Stimulated activated CD4-positive, alpha-beta T cell treated with anti-CD3 and anti-CD28 coated beads, Interleukin-1b, Interleukin-23, amount 100 ng/mL, for 1 hour (primary cell): ENCODE data around the gene IGFALS.

Source experiments
- DNase-seq, 2 donors: peaks; one replicate each; pipeline ENCODE4 v3.0.0-alpha.2; 2020; ENCODE audit warnings: low read depth in 2 of 2

The IGFALS gene

GRCh38 chr16:1790261-1790610 lies 3.3 kb downstream of the IGFALS start:
- no peak for DNase-seq

- no peak for DNase-seq
Measured at GRCh38 chr16:1789643-1790045, 3.9 kb downstream of the IGFALS start.

GRCh38 chr16:1788708-1789100 lies 4.8 kb downstream of the IGFALS start:
- DNase-seq: no peak

- DNase-seq: no peak
Measured at GRCh38 chr16:1788095-1788707, 5.3 kb downstream of the IGFALS start.

GRCh38 chr16:1787322-1788094 lies 6.0 kb downstream of the IGFALS start:
- no peak for DNase-seq

- DNase-seq: no peak
Measured at GRCh38 chr16:1787056-1787321, 6.5 kb downstream of the IGFALS start.

GRCh38 chr16:1786242-1787055 lies 7.1 kb downstream of the IGFALS start:
- DNase-seq: no peak

- no peak for DNase-seq
Measured at GRCh38 chr16:1785846-1786170, 7.7 kb downstream of the IGFALS start.

GRCh38 chr16:1784977-1785845 lies 8.3 kb downstream of the IGFALS start:
- DNase-seq: no peak

GRCh38 chr16:1782408-1783264 lies 10.9 kb downstream of the IGFALS start, which contains the start of the genes NUBP2 and SPSB3:
TSS of gene NUBP2 (plus strand) at chr16:1782960. CDS start at chr16:1783021, 61 bp downstream.
TSS of gene SPSB3 (minus strand) at chr16:1782571. CDS start at chr16:1781483, 1,088 bp downstream.
- peak; percentile 82 to 94 for DNase-seq

- DNase-seq: no peak
Measured at GRCh38 chr16:1781758-1782407, 11.6 kb downstream of the IGFALS start.

GRCh38 chr16:1781254-1781653 lies 12.3 kb downstream of the IGFALS start:
- DNase-seq: no peak

GRCh38 chr16:1780677-1781072 lies 12.8 kb downstream of the IGFALS start:
- no peak for DNase-seq

- DNase-seq: no peak
Measured at GRCh38 chr16:1779741-1780676, 13.5 kb downstream of the IGFALS start.

- no peak for DNase-seq
Measured at GRCh38 chr16:1779234-1779701, 14.2 kb downstream of the IGFALS start.

GRCh38 chr16:1778200-1779179 lies 15.0 kb downstream of the IGFALS start:
- no peak for DNase-seq

- no peak for DNase-seq
Measured at GRCh38 chr16:1777375-1778199, 15.9 kb downstream of the IGFALS start.
